Colonic mucosa (tissue), 4 donors: ENCODE data around the gene UTF1. TPM values are rescaled to one million over a fixed set of nuclear protein-coding genes. Genes with fewer than 3 reads are reported as not detected.

ENCODE experiments used
- DNase-seq: peaks from one replicate; pipeline ENCODE4 v3.0.0-alpha.2; 2020
- H3K27ac ChIP-seq: fragments of 200-600 bp; one replicate; pipeline ENCODE4 v1.8.0; 2021
- H3K27me3 ChIP-seq: fragments of 200-600 bp; one replicate; pipeline ENCODE4 v1.8.0; 2021
- H3K36me3 ChIP-seq: fragments of 200-600 bp; one replicate; pipeline ENCODE4 v1.8.0; 2021
- H3K4me1 ChIP-seq: fragments of 200-600 bp; one replicate; pipeline ENCODE4 v1.8.0; 2021; ENCODE audit warnings: mild to moderate bottlenecking
- H3K4me3 ChIP-seq: fragments of 200-600 bp; one replicate; pipeline ENCODE4 v1.8.0; 2021
- H3K9ac ChIP-seq, 2 donors: one replicate each; pipeline ENCODE4 v1.7.0; 2013; ENCODE audit warnings: control low read depth in 2 of 2, low read depth in 2 of 2, low read length in 2 of 2
- H3K9me3 ChIP-seq: fragments of 200-600 bp; one replicate; pipeline ENCODE4 v1.8.0; 2021
- CTCF ChIP-seq: fragments of 200-600 bp; IDR thresholded peaks from one replicate; pipeline ENCODE4 v1.8.0; 2022; ENCODE audit warnings: antibody characterized with exemption, mild to moderate bottlenecking
- intact Hi-C: fragments of 100-400 bp; cut with DNase I; formaldehyde crosslinking; loops from one replicate; pipeline ENCODE4 v1.14.1; 2022
- total RNA-seq, 2 donors: library from RNA; stranded (reverse); fragmentation: NEBNext Ultra II Directional in 1 of 2; extraction: Animal tissue kit (Norgen Biotek cat#: 25700) in 1 of 2; gene quantifications; one replicate each; pipeline ENCODE4 v1.2.1, GENCODE V29; 2021
- donor health status: healthy.
- donor health status: DM: no; HTN: no; CAD: no.
- donor health status: DM: no; HTN: no; CAD: no.

UTF1 gene
- total RNA-seq, 2 donors from 2014 or later: not detected

- Histone ChIP-seq H3K27ac (no peak overlapping the region), H3K4me1 (no peaks in the 10 kb centered on the region), H3K9ac (no peak overlapping the region), H3K9me3 (no peaks in the 10 kb centered on the region), H3K36me3 (no peaks in the 10 kb centered on the region), H3K27me3 (peaks cover 15% of the 10 kb centered on the region), H3K4me3 (no peak overlapping the region)
- TF ChIP-seq CTCF: no peak
- no peak for DNase-seq
- intact Hi-C loops: no loop called here
Measured at GRCh38 chr10:133246236-133246626, 16.2 kb downstream of the UTF1 start.

- no peak for DNase-seq
- no peak for TF ChIP-seq CTCF
- Histone ChIP-seq H3K4me3 (no peak overlapping the region), H3K9me3 (no peaks in the 10 kb centered on the region), H3K27me3 (peaks cover 21% of the 10 kb centered on the region), H3K27ac (no peak overlapping the region), H3K36me3 (no peaks in the 10 kb centered on the region), H3K4me1 (no peaks in the 10 kb centered on the region), H3K9ac (no peak overlapping the region)
- intact Hi-C loops: no loop called here
Measured at GRCh38 chr10:133247681-133248333, 17.8 kb downstream of the UTF1 start.

- H3K9me3 ChIP-seq: no peaks in the 10 kb centered on the region
- DNase-seq: no peak
- intact Hi-C loops: no loop called here
- no peak overlapping the region for H3K4me3 ChIP-seq
- no peaks in the 10 kb centered on the region for H3K4me1 ChIP-seq
- TF ChIP-seq CTCF: no peak
- H3K9ac ChIP-seq: no peak overlapping the region
- H3K27ac ChIP-seq: no peak overlapping the region
- H3K27me3 ChIP-seq: peaks cover 21% of the 10 kb centered on the region
- no peaks in the 10 kb centered on the region for H3K36me3 ChIP-seq
Measured at GRCh38 chr10:133248334-133248715, 18.3 kb downstream of the UTF1 start.

GRCh38 chr10:133249094-133249780, 19.2 kb downstream of the UTF1 start:
- TF ChIP-seq CTCF: no peak
- no peak overlapping the region for H3K9ac ChIP-seq
- H3K36me3 ChIP-seq: no peaks in the 10 kb centered on the region
- no peak overlapping the region for H3K27ac ChIP-seq
- H3K4me3 ChIP-seq: no peak overlapping the region
- intact Hi-C loops: no loop called here
- no peaks in the 10 kb centered on the region for H3K4me1 ChIP-seq
- no peaks in the 10 kb centered on the region for H3K9me3 ChIP-seq
- H3K27me3 ChIP-seq: peaks cover 21% of the 10 kb centered on the region
- no peak for DNase-seq

- H3K36me3 ChIP-seq: no peaks in the 10 kb centered on the region
- no peak for TF ChIP-seq CTCF
- H3K4me3 ChIP-seq: no peak overlapping the region
- H3K4me1 ChIP-seq: no peaks in the 10 kb centered on the region
- H3K27ac ChIP-seq: no peak overlapping the region
- no peak for DNase-seq
- no peaks in the 10 kb centered on the region for H3K9me3 ChIP-seq
- H3K27me3 ChIP-seq: peaks cover 21% of the 10 kb centered on the region
- no peak overlapping the region for H3K9ac ChIP-seq
- intact Hi-C loops: no loop called here
Measured at GRCh38 chr10:133249975-133250754, 20.1 kb downstream of the UTF1 start.
